H1 (cell line): ENCODE results near the gene P2RY8. TPM values are rescaled to one million over a fixed set of nuclear protein-coding genes. Genes with fewer than 3 reads are reported as not detected.

ENCODE experiments used
- CTCF ChIA-PET: fragments of 300-600 bp; sonication (Branson Sonifier 250); formaldehyde crosslinking; loops from one replicate; lab custom pipeline; 2021; ENCODE audit not compliant: partially characterized antibody; lab: Charles Lee
- POLR2A ChIA-PET: fragments of 300-600 bp; sonication (Branson Sonifier 250); formaldehyde crosslinking; loops from one replicate; lab custom pipeline; 2021; ENCODE audit warnings: inconsistent platforms; ENCODE audit not compliant: partially characterized antibody; lab: Charles Lee
- DNase-seq, 2 experiments: peaks; one replicate each; pipeline versions ENCODE4 v3.0.0 to v3.0.0-alpha.2; 2010 to 2022; ENCODE audit warnings: low spot score in 2 of 2, low read depth in 1 of 2, mixed read lengths in 1 of 2
- FAIRE-seq: peaks from 2 replicates; lab custom pipeline; 2011; peaks lifted over from hg19 to GRCh38; lab: Jason Lieb, UNC
- H2AFZ ChIP-seq: 2 replicates; pipeline ENCODE4 v1.8.1; 2012; ENCODE audit warnings: low read length, inconsistent platforms
- H2AK5ac ChIP-seq: 2 replicates; pipeline ENCODE4 v1.6.1; 2013; ENCODE audit warnings: low read depth, low read length
- H2BK120ac ChIP-seq: replicated peaks from 2 replicates; pipeline ENCODE3; 2013; ENCODE audit warnings: low read depth, low read length, inconsistent platforms
- H2BK12ac ChIP-seq: 2 replicates; pipeline ENCODE4 v1.6.1; 2013; ENCODE audit warnings: low read depth, low read length
- H2BK15ac ChIP-seq: 2 replicates; pipeline ENCODE4 v1.6.1; 2013; ENCODE audit warnings: low read length
- H2BK20ac ChIP-seq: 2 replicates; pipeline ENCODE4 v1.6.1; 2013; ENCODE audit warnings: low read length
- H2BK5ac ChIP-seq: 2 replicates; pipeline ENCODE4 v1.6.1; 2013; ENCODE audit warnings: low read depth, low read length
- H3K14ac ChIP-seq: 2 replicates; pipeline ENCODE4 v1.6.1; 2013; ENCODE audit warnings: inconsistent platforms; ENCODE audit not compliant: insufficient read length
- H3K18ac ChIP-seq: 2 replicates; pipeline ENCODE4 v1.6.1; 2013; ENCODE audit warnings: low read length; ENCODE audit errors: extremely low read depth
- H3K23ac ChIP-seq: 2 replicates; pipeline ENCODE4 v1.6.1; 2013; ENCODE audit warnings: inconsistent platforms; ENCODE audit not compliant: insufficient read length
- H3K23me2 ChIP-seq: 2 replicates; pipeline ENCODE4 v1.6.1; 2013; ENCODE audit warnings: low read depth, low read length
- H3K27ac ChIP-seq: 2 replicates; pipeline ENCODE4 v1.6.1; 2011; ENCODE audit warnings: low read depth, low read length, inconsistent platforms
- H3K27me3 ChIP-seq, 4 experiments: replicated peaks in 1 of 4; 1 replicate in 1 of 4; 2 replicates in 3 of 4; pipeline versions ENCODE4 v1.6.1 to v1.8.1; 2011 to 2013; ENCODE audit warnings: low read length in 3 of 4, mild to moderate bottlenecking in 3 of 4, inconsistent platforms in 2 of 4, mixed read lengths in 2 of 4, moderate library complexity in 1 of 4; ENCODE audit not compliant: control insufficient read depth in 3 of 4, insufficient read depth in 3 of 4; ENCODE audit errors: extremely low read depth in 1 of 4
- H3K36me3 ChIP-seq, 4 experiments: 2 replicates each; pipeline versions ENCODE4 v1.6.1 to v1.8.1; 2011 to 2013; ENCODE audit warnings: mild to moderate bottlenecking in 4 of 4, low read length in 3 of 4, moderate library complexity in 2 of 4, control low read depth in 1 of 4, inconsistent platforms in 1 of 4; ENCODE audit not compliant: insufficient read depth in 4 of 4, control insufficient read depth in 2 of 4
- H3K4ac ChIP-seq: replicated peaks from 2 replicates; pipeline ENCODE3; 2013; ENCODE audit warnings: low read length, low read depth, mixed read lengths, inconsistent platforms; ENCODE audit not compliant: insufficient read length
- H3K4me1 ChIP-seq, 4 experiments: replicated peaks in 1 of 4; 1 replicate in 1 of 4; 2 replicates in 3 of 4; pipeline versions ENCODE4 v1.6.1 to v1.8.1; 2011 to 2013; ENCODE audit warnings: low read length in 3 of 4, inconsistent platforms in 2 of 4, mixed read lengths in 1 of 4; ENCODE audit not compliant: insufficient read depth in 4 of 4, control insufficient read depth in 3 of 4
- H3K4me2 ChIP-seq, 2 experiments: 2 replicates each; pipeline versions ENCODE4 v1.6.1 to v1.8.1; 2011 to 2013; ENCODE audit warnings: low read depth in 2 of 2, low read length in 2 of 2, control low read depth in 1 of 2, inconsistent platforms in 1 of 2, mild to moderate bottlenecking in 1 of 2; ENCODE audit not compliant: insufficient read depth in 1 of 2
- H3K4me3 ChIP-seq, 4 experiments: fragments of 200-600, 300-600 bp in 1 of 4; sonication (generic), shearing (Covaris generic), sonication (Bioruptor Twin) in 1 of 4; 2 replicates each; pipeline versions ENCODE4 v1.5.1 to v1.8.1; 2011 to 2016; ENCODE audit warnings: low read length in 4 of 4, low read depth in 3 of 4, control low read depth in 2 of 4, inconsistent platforms in 2 of 4, mild to moderate bottlenecking in 2 of 4, mixed read lengths in 1 of 4, moderate library complexity in 1 of 4; ENCODE audit not compliant: insufficient read depth in 2 of 4; ENCODE audit errors: extremely low read depth in 1 of 4
- H3K56ac ChIP-seq: replicated peaks from 2 replicates; pipeline ENCODE3; 2013; ENCODE audit warnings: low read depth, mild to moderate bottlenecking, mixed read lengths, low read length, inconsistent platforms; ENCODE audit not compliant: insufficient read length
- H3K79me1 ChIP-seq: 2 replicates; pipeline ENCODE4 v1.6.1; 2013; ENCODE audit warnings: low read depth, low read length, control low read depth
- H3K79me2 ChIP-seq, 2 experiments: 2 replicates each; pipeline versions ENCODE4 v1.6.1 to v1.8.1; 2012 to 2013; ENCODE audit warnings: low read length in 2 of 2, mild to moderate bottlenecking in 2 of 2, inconsistent platforms in 1 of 2; ENCODE audit not compliant: insufficient read depth in 2 of 2, control insufficient read depth in 1 of 2
- H3K9ac ChIP-seq, 4 experiments: replicated peaks in 1 of 4; 1 replicate in 1 of 4; 2 replicates in 3 of 4; pipeline versions ENCODE4 v1.6.1 to v1.8.1; 2011 to 2013; ENCODE audit warnings: low read depth in 3 of 4, low read length in 3 of 4, control low read depth in 2 of 4, mild to moderate bottlenecking in 2 of 4, moderate library complexity in 2 of 4, inconsistent platforms in 1 of 4; ENCODE audit errors: extremely low read depth in 1 of 4
- H3K9me3 ChIP-seq, 2 experiments: 2 replicates each; pipeline versions ENCODE4 v1.6.1 to v1.8.1; 2012 to 2013; ENCODE audit warnings: mild to moderate bottlenecking in 2 of 2, moderate library complexity in 2 of 2, control low read depth in 1 of 2, inconsistent platforms in 1 of 2, low read depth in 1 of 2, low read length in 1 of 2, mixed read lengths in 1 of 2; ENCODE audit not compliant: insufficient read depth in 2 of 2
- H4K20me1 ChIP-seq, 2 experiments: replicated peaks in 1 of 2; 2 replicates each; pipeline versions ENCODE3 to v1.8.1; 2011 to 2013; ENCODE audit warnings: inconsistent platforms in 2 of 2, low read length in 2 of 2, mild to moderate bottlenecking in 1 of 2; ENCODE audit not compliant: insufficient read depth in 2 of 2, control insufficient read depth in 1 of 2
- H4K5ac ChIP-seq: 2 replicates; pipeline ENCODE4 v1.6.1; 2013; ENCODE audit warnings: low read length, low read depth, mixed read lengths, inconsistent platforms; ENCODE audit not compliant: insufficient read length
- H4K8ac ChIP-seq: 2 replicates; pipeline ENCODE4 v1.8.0; 2013; ENCODE audit warnings: mild to moderate bottlenecking, moderate library complexity, low read length, inconsistent platforms; ENCODE audit not compliant: insufficient read depth; ENCODE audit errors: extremely low read depth
- H4K91ac ChIP-seq: replicated peaks from 2 replicates; pipeline ENCODE3; 2013; ENCODE audit warnings: low read length, mixed read lengths, inconsistent platforms; ENCODE audit not compliant: insufficient read length
- BACH1 ChIP-seq: IDR thresholded peaks from 2 replicates; pipeline ENCODE4 v1.6.1; 2012; ENCODE audit warnings: low read length, improper control_type of control experiment
- SRF ChIP-seq: IDR thresholded peaks from 2 replicates; pipeline ENCODE4 v1.6.1; 2011; ENCODE audit warnings: mild to moderate bottlenecking, low read depth, low read length, moderate library complexity
- WGBS, 2 experiments: shearing (Covaris generic) in 1 of 2; methylation state at CpG; one replicate each; pipeline versions ENCODE4 v1.1.6 to v1.1.7; 2013 to 2015; ENCODE audit warnings: low lambda C conversion rate in 2 of 2, mixed read lengths in 2 of 2, inconsistent platforms in 1 of 2, low coverage in 1 of 2, missing lambda C conversion rate in 1 of 2; ENCODE audit not compliant: insufficient replicate concordance in 2 of 2, insufficient coverage in 1 of 2, insufficient read length in 1 of 2; ENCODE audit errors: extremely low coverage in 1 of 2, missing lambda C conversion rate in 1 of 2; 5-methylcytosine and 5-hydroxymethylcytosine counted together
- polyA plus RNA-seq, 7 experiments: library from polyadenylated mRNA; depleted of rRNA in 3 of 7; stranded (reverse) in 5 of 7; unstranded in 2 of 7; fragments of >200 nt in 5 of 7; fragments of 200-250 nt in 2 of 7; gene quantifications; 1 replicate in 5 of 7; 2 replicates in 1 of 7; 4 replicates in 1 of 7; pipeline versions ENCODE4 v1.2.1 to v1.2.3, GENCODE V29; 2011 to 2013; ENCODE audit warnings: missing spikeins in 2 of 7, mixed read lengths in 2 of 7
- total RNA-seq: library from RNA; stranded (reverse); fragmentation: NEBNext Ultra II Directional; extraction: Animal tissue kit (Norgen Biotek cat#: 25700); gene quantifications from 2 replicates; pipeline ENCODE4 v1.2.1, GENCODE V29; 2021

Gene P2RY8
- total and polyA plus RNA-seq, 2 of the 8 experiments (the other 6 are each of a cell fraction or from before 2014, with no cell fraction given), result 0.09 to 0.15 TPM

DNA sequence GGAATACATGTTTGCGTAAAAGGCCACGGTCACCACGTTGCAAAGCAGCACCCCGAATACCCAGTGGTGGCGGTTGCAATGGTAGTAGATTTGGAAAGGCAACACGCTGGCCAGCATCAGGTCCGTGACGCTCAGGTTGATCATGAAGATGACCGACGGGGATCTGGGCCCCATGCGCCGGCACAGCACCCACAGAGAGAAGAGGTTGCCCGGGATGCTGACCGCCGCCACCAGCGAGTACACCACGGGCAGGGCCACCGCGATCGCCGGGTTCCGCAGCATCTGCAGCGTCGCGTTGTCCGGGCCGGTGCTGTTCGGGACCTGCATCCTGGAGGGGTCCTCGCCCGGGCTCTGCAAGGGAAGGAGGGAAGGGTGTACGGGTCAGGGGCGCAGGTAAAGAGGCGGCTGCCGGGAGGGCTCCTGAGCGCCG is 70.7 kb downstream of the P2RY8 start:
- POLR2A ChIA-PET, result no interaction called here
- TF ChIP-seq SRF, result no peak
- TF ChIP-seq BACH1, result no peak

More for the DNA sequence above, 70.7 kb downstream of the P2RY8 start:
- 89% methylated on average over 30 of the region's 36 CpGs; no CpG with 5 or more reads in 1 of the 2 experiments for WGBS, 2 experiments
- peak in 1 of 2 experiments; percentile 43 for DNase-seq
- Histone ChIP-seq H4K8ac (no peak overlapping the region; the same call in 1 of the 2 replicates), H3K14ac (no peak overlapping the region), H3K4ac (no peak overlapping the region), H3K79me1 (no peaks in the 10 kb centered on the region), H3K27ac (no peak overlapping the region), H3K9me3 (no peaks in the 10 kb centered on the region), H3K27me3 (no peaks in the 10 kb centered on the region; a peak in 1 of 7 replicates), H3K79me2 (no peaks in the 10 kb centered on the region), H2BK20ac (no peak overlapping the region), H4K91ac (no peak overlapping the region), H3K23me2 (no peaks in the 10 kb centered on the region), H3K23ac (no peak overlapping the region), H2AFZ (no peak overlapping the region), H3K18ac (no peak overlapping the region), H2BK5ac (0 out of 2 replicates have a peak overlapping the region, but pooled peaks have one; percentile 32), H3K4me1 (no peaks in the 10 kb centered on the region), H2AK5ac (no peak overlapping the region), H3K56ac (no peak overlapping the region), H2BK120ac (no peak overlapping the region), H4K5ac (no peak overlapping the region), H2BK15ac (no peak overlapping the region), H3K9ac (no peak overlapping the region), H3K36me3 (no peaks in the 10 kb centered on the region), H2BK12ac (no peak overlapping the region), H3K4me3 (no peak overlapping the region), H4K20me1 (no peaks in the 10 kb centered on the region), H3K4me2 (peak overlapping the region in 1 of 2 experiments; percentile 48; a peak in 1 of 4 replicates)
- CTCF ChIA-PET, result no interaction called here
- no peak for FAIRE-seq
